Measurements from ENCODE around the gene RFX1.

GRCh38 chr19:13965926-13966683, 40.0 kb downstream of the RFX1 start:
- TF ChIP-seq, protein P1, sequence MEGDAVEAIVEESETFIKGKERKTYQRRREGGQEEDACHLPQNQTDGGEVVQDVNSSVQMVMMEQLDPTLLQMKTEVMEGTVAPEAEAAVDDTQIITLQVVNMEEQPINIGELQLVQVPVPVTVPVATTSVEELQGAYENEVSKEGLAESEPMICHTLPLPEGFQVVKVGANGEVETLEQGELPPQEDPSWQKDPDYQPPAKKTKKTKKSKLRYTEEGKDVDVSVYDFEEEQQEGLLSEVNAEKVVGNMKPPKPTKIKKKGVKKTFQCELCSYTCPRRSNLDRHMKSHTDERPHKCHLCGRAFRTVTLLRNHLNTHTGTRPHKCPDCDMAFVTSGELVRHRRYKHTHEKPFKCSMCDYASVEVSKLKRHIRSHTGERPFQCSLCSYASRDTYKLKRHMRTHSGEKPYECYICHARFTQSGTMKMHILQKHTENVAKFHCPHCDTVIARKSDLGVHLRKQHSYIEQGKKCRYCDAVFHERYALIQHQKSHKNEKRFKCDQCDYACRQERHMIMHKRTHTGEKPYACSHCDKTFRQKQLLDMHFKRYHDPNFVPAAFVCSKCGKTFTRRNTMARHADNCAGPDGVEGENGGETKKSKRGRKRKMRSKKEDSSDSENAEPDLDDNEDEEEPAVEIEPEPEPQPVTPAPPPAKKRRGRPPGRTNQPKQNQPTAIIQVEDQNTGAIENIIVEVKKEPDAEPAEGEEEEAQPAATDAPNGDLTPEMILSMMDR (conservative IDR thresholded peaks at IDR 0.05; ENCODE audit: low read length) = no peak
- TF ChIP-seq EZH2phosphoT487 (IDR thresholded peaks at IDR 0.05; ENCODE audit: borderline replicate concordance, low read depth, low read length) = no peak

All from OCI-LY7 (cell line).